ENCODE data around the gene KCTD16. TPM values are rescaled to one million over a fixed set of nuclear protein-coding genes. Genes with fewer than 3 reads are reported as not detected.
A peak's percentile ranks its signal among the peaks of the same experiment; 100 is the strongest.

The KCTD16 gene
- total RNA-seq, 1 donor from 2014 or later = 0.44 TPM

GRCh38 chr5:144377207-144377606, 206.5 kb downstream of the KCTD16 start:
- Mint-ChIP-seq H3K27me3 (ENCODE audit: unreplicated experiment) (no peaks in the 10 kb centered on the region), H3K36me3 (ENCODE audit: low read depth, unreplicated experiment) (no peaks in the 10 kb centered on the region), H3K4me1 (ENCODE audit: unreplicated experiment) (no peaks in the 10 kb centered on the region), H3K9me3 (ENCODE audit: unreplicated experiment) (no peaks in the 10 kb centered on the region), H3K27ac (ENCODE audit: unreplicated experiment) (no peak overlapping the region), H3K4me3 (ENCODE audit: unreplicated experiment) (no peak overlapping the region)
- TF ChIP-seq, protein P1, sequence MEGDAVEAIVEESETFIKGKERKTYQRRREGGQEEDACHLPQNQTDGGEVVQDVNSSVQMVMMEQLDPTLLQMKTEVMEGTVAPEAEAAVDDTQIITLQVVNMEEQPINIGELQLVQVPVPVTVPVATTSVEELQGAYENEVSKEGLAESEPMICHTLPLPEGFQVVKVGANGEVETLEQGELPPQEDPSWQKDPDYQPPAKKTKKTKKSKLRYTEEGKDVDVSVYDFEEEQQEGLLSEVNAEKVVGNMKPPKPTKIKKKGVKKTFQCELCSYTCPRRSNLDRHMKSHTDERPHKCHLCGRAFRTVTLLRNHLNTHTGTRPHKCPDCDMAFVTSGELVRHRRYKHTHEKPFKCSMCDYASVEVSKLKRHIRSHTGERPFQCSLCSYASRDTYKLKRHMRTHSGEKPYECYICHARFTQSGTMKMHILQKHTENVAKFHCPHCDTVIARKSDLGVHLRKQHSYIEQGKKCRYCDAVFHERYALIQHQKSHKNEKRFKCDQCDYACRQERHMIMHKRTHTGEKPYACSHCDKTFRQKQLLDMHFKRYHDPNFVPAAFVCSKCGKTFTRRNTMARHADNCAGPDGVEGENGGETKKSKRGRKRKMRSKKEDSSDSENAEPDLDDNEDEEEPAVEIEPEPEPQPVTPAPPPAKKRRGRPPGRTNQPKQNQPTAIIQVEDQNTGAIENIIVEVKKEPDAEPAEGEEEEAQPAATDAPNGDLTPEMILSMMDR (IDR thresholded peaks at IDR 0.05; ENCODE audit: unreplicated experiment) = no peak
- no peak for DNase-seq (ENCODE audit: low spot score)

DNA sequence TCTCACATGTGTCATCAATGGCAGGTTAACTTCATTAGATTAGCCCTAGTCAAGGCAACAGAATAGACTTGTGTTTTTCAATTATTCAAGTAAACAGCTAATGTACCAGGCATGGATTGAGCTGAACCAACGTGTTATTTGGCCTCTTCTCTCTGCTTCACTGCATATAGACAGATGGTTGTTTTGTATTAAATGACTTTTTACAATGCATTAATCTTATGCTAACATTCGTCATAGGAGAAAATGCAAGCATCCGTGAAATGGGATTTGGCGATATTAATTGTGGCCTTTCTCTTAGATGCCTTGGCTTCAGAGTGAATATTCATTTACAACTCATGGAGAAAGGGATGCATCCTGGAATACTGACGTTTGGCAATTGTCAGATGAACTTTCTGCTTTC, 208.0 kb downstream of the KCTD16 start:
- Mint-ChIP-seq H3K4me3 (ENCODE audit: unreplicated experiment) (no peak overlapping the region), H3K36me3 (ENCODE audit: low read depth, unreplicated experiment) (no peaks in the 10 kb centered on the region), H3K4me1 (ENCODE audit: unreplicated experiment) (no peaks in the 10 kb centered on the region), H3K27me3 (ENCODE audit: unreplicated experiment) (no peaks in the 10 kb centered on the region), H3K9me3 (ENCODE audit: unreplicated experiment) (no peaks in the 10 kb centered on the region), H3K27ac (ENCODE audit: unreplicated experiment) (no peak overlapping the region)
- no peak for DNase-seq (ENCODE audit: low spot score)
- TF ChIP-seq, protein P1 (IDR thresholded peaks at IDR 0.05; ENCODE audit: unreplicated experiment) = no peak

- Mint-ChIP-seq H3K27me3 (ENCODE audit: unreplicated experiment) (no peaks in the 10 kb centered on the region), H3K9me3 (ENCODE audit: unreplicated experiment) (no peaks in the 10 kb centered on the region), H3K4me3 (ENCODE audit: unreplicated experiment) (no peak overlapping the region), H3K27ac (ENCODE audit: unreplicated experiment) (no peak overlapping the region), H3K4me1 (ENCODE audit: unreplicated experiment) (no peaks in the 10 kb centered on the region), H3K36me3 (ENCODE audit: low read depth, unreplicated experiment) (no peaks in the 10 kb centered on the region)
- TF ChIP-seq, protein P1 (IDR thresholded peaks at IDR 0.05; ENCODE audit: unreplicated experiment) = no peak
- no peak for DNase-seq (ENCODE audit: low spot score)
Measured at GRCh38 chr5:144385597-144385996, 214.9 kb downstream of the KCTD16 start.

DNA sequence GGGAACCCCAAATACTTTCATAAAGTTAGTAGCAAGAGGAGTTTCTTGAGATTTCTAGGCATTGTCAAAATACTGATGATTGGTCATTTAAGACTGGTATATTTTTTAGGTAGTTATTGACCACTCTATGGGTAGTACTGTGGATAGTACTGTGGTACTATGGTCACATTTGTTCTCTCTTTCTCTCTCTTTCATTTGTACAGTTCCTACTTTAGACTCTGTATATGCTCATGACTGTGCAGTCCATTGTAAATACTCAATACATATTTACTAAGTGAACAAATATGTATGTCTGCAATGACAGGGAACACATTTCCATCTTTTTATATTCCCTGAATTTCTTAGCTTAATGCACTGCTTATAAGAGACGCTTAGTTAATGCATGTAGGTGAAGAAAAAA, 215.6 kb downstream of the KCTD16 start:
- TF ChIP-seq, protein P1 (IDR thresholded peaks at IDR 0.05; ENCODE audit: unreplicated experiment) = no peak
- no peak overlapping the region for H3K27ac Mint-ChIP-seq (ENCODE audit: unreplicated experiment)
- H3K27me3 Mint-ChIP-seq (ENCODE audit: unreplicated experiment) = no peaks in the 10 kb centered on the region
- no peak overlapping the region for H3K4me3 Mint-ChIP-seq (ENCODE audit: unreplicated experiment)
- no peaks in the 10 kb centered on the region for H3K4me1 Mint-ChIP-seq (ENCODE audit: unreplicated experiment)
- H3K9me3 Mint-ChIP-seq (ENCODE audit: unreplicated experiment) = no peaks in the 10 kb centered on the region
- no peaks in the 10 kb centered on the region for H3K36me3 Mint-ChIP-seq (ENCODE audit: low read depth, unreplicated experiment)
- no peak for DNase-seq (ENCODE audit: low spot score)

DNA sequence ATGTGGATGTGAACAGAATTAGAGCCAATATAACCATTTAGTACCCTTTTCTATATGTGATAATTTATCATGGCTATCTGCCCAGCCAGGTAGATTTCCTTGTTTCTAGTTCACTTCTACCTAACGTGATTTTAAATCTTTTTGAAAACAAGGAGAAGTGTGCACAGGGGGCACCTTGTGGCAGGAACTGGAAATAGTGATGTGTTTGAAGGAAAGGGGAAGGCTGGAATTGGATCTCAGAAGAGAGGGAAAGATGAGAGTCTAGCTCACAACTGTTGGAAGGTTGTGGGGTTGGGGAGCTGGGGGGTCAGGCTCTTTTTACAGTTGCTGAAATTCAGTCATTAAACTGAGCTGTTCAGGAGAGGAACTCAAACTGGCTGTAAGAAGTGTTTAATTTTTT, 219.5 kb downstream of the KCTD16 start:
- H3K36me3 Mint-ChIP-seq (ENCODE audit: low read depth, unreplicated experiment) = no peaks in the 10 kb centered on the region
- H3K9me3 Mint-ChIP-seq (ENCODE audit: unreplicated experiment) = no peaks in the 10 kb centered on the region
- H3K27ac Mint-ChIP-seq (ENCODE audit: unreplicated experiment) = no peak overlapping the region
- no peak for DNase-seq (ENCODE audit: low spot score)
- H3K4me1 Mint-ChIP-seq (ENCODE audit: unreplicated experiment) = no peaks in the 10 kb centered on the region
- TF ChIP-seq, protein P1 (IDR thresholded peaks at IDR 0.05; ENCODE audit: unreplicated experiment) = peak; percentile 49
- H3K27me3 Mint-ChIP-seq (ENCODE audit: unreplicated experiment) = no peaks in the 10 kb centered on the region
- H3K4me3 Mint-ChIP-seq (ENCODE audit: unreplicated experiment) = no peak overlapping the region

All from endothelial cell (in vitro differentiated cells).